ENCODE measurements around the gene LRMDA.
A peak's percentile ranks its signal among the peaks of the same experiment; 100 is the strongest.

LRMDA gene

DNA sequence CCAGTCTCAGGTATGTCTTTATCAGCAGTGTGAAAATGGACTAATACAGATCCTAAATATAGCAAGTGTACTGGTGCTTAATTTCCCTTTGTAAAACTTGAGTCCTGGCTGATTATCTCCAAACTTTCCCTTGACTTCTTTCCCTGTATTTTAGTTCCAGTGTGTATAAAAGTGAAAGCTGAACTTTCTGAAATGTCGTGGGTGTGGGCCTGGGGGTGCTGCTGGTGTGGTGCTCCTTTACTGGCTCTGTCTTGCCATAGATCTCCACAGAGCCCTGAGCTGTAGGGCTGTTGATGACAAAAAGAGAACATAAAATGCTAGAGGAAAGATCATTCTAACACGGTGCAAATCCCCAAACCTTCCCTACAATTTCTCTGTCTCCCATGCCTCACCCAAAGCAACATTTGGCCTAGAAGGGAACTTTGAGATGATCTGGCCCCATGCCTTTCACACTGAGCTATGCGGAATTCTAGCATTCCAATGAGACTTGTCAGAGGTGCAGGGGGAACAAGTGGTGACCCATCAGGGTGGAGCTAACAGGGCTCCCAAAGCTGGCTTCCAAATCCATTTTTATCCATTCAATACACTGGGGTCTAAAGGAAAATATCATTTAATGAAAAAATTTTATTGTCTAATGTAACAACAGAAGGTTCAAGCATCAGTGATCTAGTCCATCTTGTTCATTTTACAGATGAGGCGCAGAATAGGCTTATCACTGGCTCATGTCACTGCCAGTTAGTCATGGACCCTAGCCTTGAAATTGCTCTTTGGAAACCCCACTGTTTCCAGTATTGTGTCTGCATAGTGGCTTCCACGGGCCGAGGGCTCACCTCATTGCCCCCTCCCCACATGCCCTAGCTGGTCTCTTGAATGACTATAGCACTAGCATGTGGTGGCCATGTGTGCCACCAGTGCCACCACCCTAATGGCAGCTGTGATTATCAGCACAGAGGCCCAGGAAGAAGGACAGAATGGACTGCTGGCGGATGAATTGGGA lies 1000.9 kb downstream of the LRMDA start:
- Histone ChIP-seq H3K4me1 (ENCODE audit: insufficient read depth, low read length) (peaks cover 52% of the 10 kb centered on the region), H3K27ac (ENCODE audit: low read depth, low read length) (peak overlapping the region; percentile 48; the same call in 1 of the 2 replicates), H3K36me3 (ENCODE audit: insufficient read depth, low read length) (no peaks in the 10 kb centered on the region), H3K9me3 (ENCODE audit: insufficient read depth, low read depth, low read length) (no peaks in the 10 kb centered on the region), H3K9ac (ENCODE audit: low read depth, low read length) (no peak overlapping the region; the same call in 1 of the 2 replicates), H3K27me3 (ENCODE audit: insufficient read depth, low read length) (no peaks in the 10 kb centered on the region), H3K4me3 (ENCODE audit: low read length) (no peak overlapping the region)
- WGBS, result 76% methylated on average over 6 of the region's 7 CpGs

DNA sequence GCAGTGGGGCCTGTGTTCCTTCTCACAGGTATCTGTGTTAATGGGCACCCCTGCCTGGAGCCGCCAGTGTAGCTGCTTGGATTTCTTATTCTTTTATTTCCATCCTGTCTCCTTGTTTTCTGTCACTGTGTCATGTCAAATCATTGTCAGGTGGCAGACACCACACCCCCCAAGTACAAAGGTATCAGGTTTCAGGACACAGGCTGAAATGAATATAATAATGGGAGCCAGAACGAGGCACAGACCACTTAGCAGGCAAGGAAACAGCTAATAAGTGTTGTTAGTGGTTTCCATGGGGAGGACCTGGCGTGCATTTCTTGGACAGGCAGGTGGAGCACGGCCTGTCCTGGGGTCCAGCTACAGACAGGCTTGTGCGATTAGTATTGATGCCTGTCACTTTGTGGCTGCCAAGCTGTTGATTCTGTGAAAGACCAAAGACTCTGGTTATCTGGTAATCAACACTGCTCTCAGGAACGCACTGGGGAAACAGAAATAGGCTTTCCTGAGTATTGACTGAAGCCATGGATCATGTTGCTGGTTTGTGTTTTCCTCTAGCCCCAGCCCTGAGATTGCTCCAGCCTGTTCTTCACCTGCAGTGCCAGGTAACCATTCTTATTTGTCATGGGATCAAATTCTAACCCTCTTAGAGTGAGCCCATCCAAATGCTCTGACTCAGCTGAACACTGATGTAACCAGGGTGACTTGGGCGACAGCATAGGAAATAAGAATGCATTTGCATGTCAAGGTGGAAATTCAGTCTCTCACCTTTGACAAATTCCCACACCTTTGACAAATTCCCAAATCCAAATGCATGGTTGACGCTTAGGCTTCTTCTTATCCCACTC lies 1002.0 kb downstream of the LRMDA start:
- Histone ChIP-seq H3K9ac (ENCODE audit: low read depth, low read length) (no peak overlapping the region), H3K4me3 (ENCODE audit: low read length) (no peak overlapping the region), H3K27me3 (ENCODE audit: insufficient read depth, low read length) (no peaks in the 10 kb centered on the region), H3K9me3 (ENCODE audit: insufficient read depth, low read depth, low read length) (no peaks in the 10 kb centered on the region), H3K27ac (ENCODE audit: low read depth, low read length) (0 out of 2 replicates have a peak overlapping the region, but pooled peaks have one; percentile 0), H3K4me1 (ENCODE audit: insufficient read depth, low read length) (peaks cover 50% of the 10 kb centered on the region), H3K36me3 (ENCODE audit: insufficient read depth, low read length) (no peaks in the 10 kb centered on the region)
- 73% methylated on average over 8 of the region's 8 CpGs for WGBS

DNA sequence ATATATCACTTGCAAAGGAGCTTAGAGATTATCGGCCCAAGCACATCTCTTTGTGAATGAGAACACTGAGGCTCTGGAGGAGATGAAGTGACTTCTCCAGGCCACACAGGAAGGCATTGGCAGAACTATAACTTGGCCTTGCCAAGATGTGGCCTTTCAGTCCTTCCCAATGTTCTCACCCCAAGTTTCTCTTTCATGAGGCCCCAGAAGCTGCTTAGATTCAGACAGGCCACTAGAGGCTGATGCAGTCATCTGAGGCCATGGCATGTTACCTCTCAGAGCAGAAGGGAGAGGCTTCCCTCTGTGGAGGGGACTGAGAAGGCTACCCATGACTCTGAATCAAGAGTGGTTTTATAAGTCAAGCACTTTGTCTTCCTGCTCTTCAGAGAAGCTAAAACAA lies 1003.7 kb downstream of the LRMDA start:
- H3K4me3 ChIP-seq (ENCODE audit: low read length), result no peak overlapping the region
- H3K27ac ChIP-seq (ENCODE audit: low read depth, low read length), result no peak overlapping the region
- H3K36me3 ChIP-seq (ENCODE audit: insufficient read depth, low read length), result no peaks in the 10 kb centered on the region
- H3K4me1 ChIP-seq (ENCODE audit: insufficient read depth, low read length), result peaks cover 33% of the 10 kb centered on the region
- H3K9ac ChIP-seq (ENCODE audit: low read depth, low read length), result no peak overlapping the region
- WGBS, result 94% methylated on average over 1 of the region's 1 CpG
- H3K9me3 ChIP-seq (ENCODE audit: insufficient read depth, low read depth, low read length), result no peaks in the 10 kb centered on the region
- H3K27me3 ChIP-seq (ENCODE audit: insufficient read depth, low read length), result no peaks in the 10 kb centered on the region

DNA sequence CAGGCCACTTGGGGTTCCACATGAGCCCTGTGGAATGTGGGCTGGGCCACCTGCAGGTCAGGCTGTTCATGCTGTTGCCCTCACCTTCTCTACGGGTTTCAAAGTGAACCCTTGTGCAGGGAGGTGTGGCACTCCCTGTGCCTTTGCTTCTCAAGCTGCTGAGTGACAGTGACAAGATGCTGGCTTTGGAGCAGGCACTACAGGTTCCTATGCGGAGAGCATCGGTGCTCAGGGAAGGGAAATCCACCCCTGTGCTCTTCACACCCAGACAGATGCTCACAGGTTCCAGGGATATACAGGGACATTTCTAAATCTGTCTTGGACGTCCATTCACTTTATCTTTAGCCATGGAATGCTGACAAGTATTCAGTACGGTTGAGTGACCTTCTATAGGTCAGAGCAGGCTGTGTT lies 1005.0 kb downstream of the LRMDA start:
- Histone ChIP-seq H3K4me3 (ENCODE audit: low read length) (no peak overlapping the region), H3K9me3 (ENCODE audit: insufficient read depth, low read depth, low read length) (no peaks in the 10 kb centered on the region), H3K36me3 (ENCODE audit: insufficient read depth, low read length) (no peaks in the 10 kb centered on the region), H3K27ac (ENCODE audit: low read depth, low read length) (no peak overlapping the region), H3K27me3 (ENCODE audit: insufficient read depth, low read length) (no peaks in the 10 kb centered on the region), H3K4me1 (ENCODE audit: insufficient read depth, low read length) (peaks cover 20% of the 10 kb centered on the region), H3K9ac (ENCODE audit: low read depth, low read length) (no peak overlapping the region)
- WGBS, result 90% methylated on average over 5 of the region's 5 CpGs

DNA sequence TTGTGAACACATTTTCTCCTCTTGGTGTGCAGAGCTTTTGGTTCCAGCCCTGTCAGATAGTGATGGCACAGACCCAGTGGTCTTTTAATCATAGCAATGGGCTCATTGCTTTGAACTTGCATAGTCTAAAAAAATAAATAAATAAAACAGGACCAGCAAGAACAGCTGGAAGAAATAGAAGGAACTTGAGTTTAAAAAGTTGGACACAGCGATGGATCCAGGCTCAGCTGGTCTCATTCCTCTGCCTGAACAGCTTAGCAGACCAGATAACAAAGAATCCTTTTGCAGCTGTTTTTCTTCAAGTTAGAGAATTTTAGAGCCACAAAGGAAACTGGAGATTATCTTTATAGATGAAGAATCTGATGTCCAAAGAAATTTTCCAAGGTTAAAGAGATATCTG lies 1005.6 kb downstream of the LRMDA start:
- 90% methylated on average over 1 of the region's 1 CpG for WGBS

DNA sequence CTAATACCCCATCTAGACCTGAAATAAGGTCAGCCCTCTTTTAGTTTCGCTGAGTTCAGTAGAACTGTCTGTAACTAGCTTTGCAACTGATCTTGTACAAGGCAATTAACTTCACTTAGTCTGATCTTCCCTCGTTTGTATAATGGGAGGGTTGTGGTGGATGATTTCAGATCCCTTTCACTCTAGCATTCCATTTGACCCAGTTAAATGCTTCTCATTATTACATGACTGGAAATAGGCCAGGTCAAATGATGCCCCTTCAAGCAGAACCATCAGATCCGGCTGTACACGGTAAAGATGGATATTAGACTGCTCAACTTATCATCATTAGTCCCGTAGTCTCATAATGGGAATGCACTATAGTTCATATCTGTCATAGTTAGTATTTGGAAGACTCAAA lies 1009.0 kb downstream of the LRMDA start:
- no peaks in the 10 kb centered on the region for H3K9me3 ChIP-seq (ENCODE audit: insufficient read depth, low read depth, low read length)
- no peaks in the 10 kb centered on the region for H3K36me3 ChIP-seq (ENCODE audit: insufficient read depth, low read length)
- no peaks in the 10 kb centered on the region for H3K27me3 ChIP-seq (ENCODE audit: insufficient read depth, low read length)
- no peak overlapping the region for H3K9ac ChIP-seq (ENCODE audit: low read depth, low read length)
- WGBS, result 96% methylated on average over 3 of the region's 5 CpGs
- H3K27ac ChIP-seq (ENCODE audit: low read depth, low read length), result no peak overlapping the region
- H3K4me3 ChIP-seq (ENCODE audit: low read length), result no peak overlapping the region
- H3K4me1 ChIP-seq (ENCODE audit: insufficient read depth, low read length), result no peaks in the 10 kb centered on the region

More for the DNA sequence above, 1005.6 kb downstream of the LRMDA start:
- H3K27ac ChIP-seq (ENCODE audit: low read depth, low read length), result no peak overlapping the region
- no peak overlapping the region for H3K4me3 ChIP-seq (ENCODE audit: low read length)
- H3K9ac ChIP-seq (ENCODE audit: low read depth, low read length), result no peak overlapping the region
- H3K36me3 ChIP-seq (ENCODE audit: insufficient read depth, low read length), result no peaks in the 10 kb centered on the region
- no peaks in the 10 kb centered on the region for H3K9me3 ChIP-seq (ENCODE audit: insufficient read depth, low read depth, low read length)
- H3K4me1 ChIP-seq (ENCODE audit: insufficient read depth, low read length), result peaks cover 18% of the 10 kb centered on the region
- H3K27me3 ChIP-seq (ENCODE audit: insufficient read depth, low read length), result no peaks in the 10 kb centered on the region

DNA sequence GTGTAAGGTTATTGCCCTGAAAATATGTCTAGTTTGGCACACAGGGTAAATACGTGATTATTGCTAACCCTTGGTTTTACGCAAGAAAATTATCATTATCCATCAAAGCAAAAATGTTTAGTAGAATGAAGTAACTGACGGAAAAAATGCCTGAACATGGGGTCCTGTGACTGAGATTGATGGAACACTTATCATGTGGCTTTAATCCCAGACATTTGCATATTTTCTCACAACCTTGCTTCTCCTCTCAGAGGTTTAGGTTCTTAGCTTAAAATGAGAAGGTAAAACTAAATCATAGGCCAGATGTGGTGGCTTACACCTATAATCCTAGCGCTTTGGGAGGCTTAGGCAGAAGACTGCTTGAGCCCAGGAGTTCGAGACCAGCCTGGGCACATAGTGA lies 1010.7 kb downstream of the LRMDA start:
- 99% methylated on average over 3 of the region's 5 CpGs for WGBS
- no peaks in the 10 kb centered on the region for H3K36me3 ChIP-seq (ENCODE audit: insufficient read depth, low read length)

DNA sequence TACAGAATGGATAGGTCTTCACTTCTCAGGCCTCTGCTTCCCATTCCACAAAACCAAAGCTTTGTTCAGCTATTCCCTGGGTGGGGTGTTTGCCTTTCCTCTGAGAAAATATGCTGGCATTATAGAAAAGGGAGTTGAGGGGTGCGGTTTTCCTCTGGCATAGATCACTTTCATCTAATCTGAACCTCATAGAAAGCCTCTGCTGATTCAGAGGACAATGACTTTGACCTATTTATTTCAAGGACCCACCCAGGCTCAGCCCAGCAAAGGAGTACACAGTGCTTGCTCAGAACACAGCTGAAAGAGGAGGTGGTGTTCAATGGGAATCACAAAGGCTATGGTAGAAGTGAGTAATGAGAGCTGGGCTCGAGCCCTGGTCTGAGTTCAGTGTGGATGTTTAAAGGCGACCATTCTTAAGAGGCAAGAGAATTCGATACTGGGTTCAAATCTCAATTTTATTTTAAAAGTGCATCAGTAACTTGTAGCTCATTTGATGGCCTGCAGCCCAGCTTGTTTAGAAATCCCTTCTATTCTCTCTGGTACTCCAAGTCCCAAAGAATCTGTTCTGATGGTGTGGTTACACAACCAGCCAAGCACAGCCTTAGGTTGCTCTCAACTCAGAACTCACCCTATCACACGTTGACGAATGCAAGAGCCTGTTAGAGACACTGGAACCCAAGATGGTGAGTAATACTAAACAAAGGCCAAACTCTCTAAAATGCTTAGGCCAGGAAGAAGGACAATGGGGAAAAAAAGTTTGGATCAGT lies 1012.8 kb downstream of the LRMDA start:
- Histone ChIP-seq H3K9me3 (ENCODE audit: insufficient read depth, low read depth, low read length) (no peaks in the 10 kb centered on the region), H3K36me3 (ENCODE audit: insufficient read depth, low read length) (no peaks in the 10 kb centered on the region), H3K4me1 (ENCODE audit: insufficient read depth, low read length) (no peaks in the 10 kb centered on the region), H3K4me3 (ENCODE audit: low read length) (no peak overlapping the region), H3K9ac (ENCODE audit: low read depth, low read length) (no peak overlapping the region), H3K27ac (ENCODE audit: low read depth, low read length) (no peak overlapping the region), H3K27me3 (ENCODE audit: insufficient read depth, low read length) (no peaks in the 10 kb centered on the region)
- WGBS, result 92% methylated on average over 6 of the region's 6 CpGs

More for the DNA sequence above, 1010.7 kb downstream of the LRMDA start:
- no peaks in the 10 kb centered on the region for H3K9me3 ChIP-seq (ENCODE audit: insufficient read depth, low read depth, low read length)
- no peak overlapping the region for H3K4me3 ChIP-seq (ENCODE audit: low read length)
- H3K9ac ChIP-seq (ENCODE audit: low read depth, low read length), result no peak overlapping the region
- no peaks in the 10 kb centered on the region for H3K27me3 ChIP-seq (ENCODE audit: insufficient read depth, low read length)
- no peak overlapping the region for H3K27ac ChIP-seq (ENCODE audit: low read depth, low read length)
- H3K4me1 ChIP-seq (ENCODE audit: insufficient read depth, low read length), result no peaks in the 10 kb centered on the region

DNA sequence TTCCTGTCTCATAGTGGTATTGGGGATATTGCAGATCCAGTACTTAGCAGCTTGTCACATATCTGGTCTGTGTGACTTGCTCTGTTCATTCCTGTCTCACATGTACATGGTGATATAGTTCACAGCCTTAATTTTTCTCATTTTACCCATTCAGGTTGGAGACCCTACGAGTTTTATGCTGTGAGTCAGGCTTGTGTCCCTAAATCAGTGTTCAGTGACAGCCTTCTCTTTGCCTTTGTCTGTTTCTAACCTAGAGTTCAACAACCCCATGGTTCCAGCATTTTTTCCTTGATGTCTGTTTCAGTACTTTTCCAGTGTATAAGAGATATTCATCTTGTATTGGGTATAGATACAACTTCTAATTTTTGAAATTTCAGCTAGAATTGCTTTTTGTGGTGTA lies 1016.2 kb downstream of the LRMDA start:
- no peak overlapping the region for H3K9ac ChIP-seq (ENCODE audit: low read depth, low read length)
- no peaks in the 10 kb centered on the region for H3K4me1 ChIP-seq (ENCODE audit: insufficient read depth, low read length)
- no peaks in the 10 kb centered on the region for H3K36me3 ChIP-seq (ENCODE audit: insufficient read depth, low read length)
- H3K9me3 ChIP-seq (ENCODE audit: insufficient read depth, low read depth, low read length), result no peaks in the 10 kb centered on the region
- no peaks in the 10 kb centered on the region for H3K27me3 ChIP-seq (ENCODE audit: insufficient read depth, low read length)
- no peak overlapping the region for H3K27ac ChIP-seq (ENCODE audit: low read depth, low read length)
- no peak overlapping the region for H3K4me3 ChIP-seq (ENCODE audit: low read length)
- 94% methylated on average over 1 of the region's 1 CpG for WGBS

DNA sequence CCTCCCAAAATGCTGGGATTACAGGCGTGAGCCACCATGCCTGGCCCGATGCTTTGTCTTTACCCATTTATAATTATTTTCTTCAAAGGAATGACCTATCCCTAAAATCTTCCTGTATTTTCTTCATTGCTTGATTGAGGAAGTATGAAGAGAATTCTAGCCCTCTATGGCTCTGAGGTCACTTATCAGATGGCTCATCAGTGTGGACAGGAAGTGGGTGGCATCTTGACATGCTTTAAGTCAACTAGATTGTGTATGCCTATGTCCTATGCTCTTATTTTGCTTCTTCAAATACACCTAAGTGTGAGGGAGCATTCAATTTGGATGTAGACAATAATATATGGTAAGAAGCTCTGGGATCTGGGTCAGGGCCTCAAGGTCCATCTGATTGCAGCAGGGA lies 1020.5 kb downstream of the LRMDA start:
- Histone ChIP-seq H3K4me3 (ENCODE audit: low read length) (no peak overlapping the region), H3K4me1 (ENCODE audit: insufficient read depth, low read length) (no peaks in the 10 kb centered on the region), H3K36me3 (ENCODE audit: insufficient read depth, low read length) (no peaks in the 10 kb centered on the region), H3K9me3 (ENCODE audit: insufficient read depth, low read depth, low read length) (no peaks in the 10 kb centered on the region), H3K27me3 (ENCODE audit: insufficient read depth, low read length) (no peaks in the 10 kb centered on the region), H3K9ac (ENCODE audit: low read depth, low read length) (no peak overlapping the region), H3K27ac (ENCODE audit: low read depth, low read length) (no peak overlapping the region)
- 90% methylated on average over 2 of the region's 2 CpGs for WGBS
